GM12878 (cell line): ENCODE data around the gene PRSS56. TPM values are rescaled to one million over a fixed set of nuclear protein-coding genes. Genes with fewer than 3 reads are reported as not detected.

Experiments used
- ATAC-seq: fragments of 200-7000 bp; cut with Tn5 transposase; 3 replicates; pipeline ENCODE4 v1.9.1; 2020; ENCODE audit warnings: mild to moderate bottlenecking, moderate library complexity
- BruUV-seq: library from RNA; stranded (reverse); fragments of 400-500 nt; replicated peaks from 2 replicates; lab custom pipeline; 2021; lab: Mats Ljungman, UMichigan
- CTCF ChIA-PET: fragments of 300-600 bp; sonication (Branson Sonifier 250); formaldehyde crosslinking; extraction: SDS; loops from one replicate; lab custom pipeline; 2021; ENCODE audit warnings: inconsistent platforms; lab: Yijun Ruan, JAX
- POLR2A ChIA-PET: fragments of 350-600 bp; formaldehyde crosslinking; extraction: SDS; loops from one replicate; lab custom pipeline; 2021; ENCODE audit warnings: inconsistent platforms; lab: Charles Lee
- RAD21 ChIA-PET: fragments of 300-600 bp; sonication (Branson Sonifier 250); formaldehyde crosslinking; loops from one replicate; lab custom pipeline; 2023; ENCODE audit warnings: antibody characterized with exemption; ENCODE audit not compliant: unreplicated experiment; lab: Charles Lee
- SMC1A ChIA-PET: fragments of 300-600 bp; sonication (Branson Sonifier 250); formaldehyde crosslinking; loops from one replicate; lab custom pipeline; 2023; ENCODE audit not compliant: unreplicated experiment, uncharacterized antibody; lab: Charles Lee
- DNase-seq: peaks from one replicate; pipeline ENCODE4 v3.0.0-alpha.2; 2011; ENCODE audit warnings: low read depth, low spot score
- FAIRE-seq: peaks from 3 replicates; lab custom pipeline; 2011; peaks lifted over from hg19 to GRCh38; lab: Jason Lieb, UNC
- H2AFZ ChIP-seq: 2 replicates; pipeline ENCODE4 v1.6.0; 2011; ENCODE audit warnings: low read depth, low read length, control low read depth; ENCODE audit not compliant: control insufficient read depth
- H3K27ac ChIP-seq: 2 replicates; pipeline ENCODE4 v1.5.1; 2011; ENCODE audit warnings: control low read depth; ENCODE audit not compliant: control insufficient read depth, insufficient read depth
- H3K27me3 ChIP-seq, 2 experiments: replicated peaks in 1 of 2; 2 replicates each; pipeline versions ENCODE4 v1.6.0 to v1.6.1; 2011; ENCODE audit warnings: low read length in 1 of 2; ENCODE audit not compliant: control insufficient read depth in 2 of 2, insufficient read depth in 2 of 2
- H3K36me3 ChIP-seq, 2 experiments: 2 replicates each; pipeline ENCODE4 v1.5.1; 2011; ENCODE audit warnings: low read length in 1 of 2; ENCODE audit not compliant: control insufficient read depth in 2 of 2, insufficient read depth in 2 of 2
- H3K4me1 ChIP-seq: 2 replicates; pipeline ENCODE4 v1.6.1; 2011; ENCODE audit warnings: mild to moderate bottlenecking, low read length, moderate library complexity, mixed read lengths; ENCODE audit not compliant: control insufficient read depth, insufficient read depth
- H3K4me2 ChIP-seq: 2 replicates; pipeline ENCODE4 v1.6.0; 2011; ENCODE audit warnings: control low read depth; ENCODE audit not compliant: control insufficient read depth, insufficient read depth
- H3K4me3 ChIP-seq: fragments of 200-600 bp; sonication (generic); 2 replicates; pipeline ENCODE4 v1.5.1; 2016
- H3K79me2 ChIP-seq: 2 replicates; pipeline ENCODE4 v1.6.0; 2011; ENCODE audit warnings: low read length; ENCODE audit not compliant: control insufficient read depth, insufficient read depth
- H3K9ac ChIP-seq: 2 replicates; pipeline ENCODE4 v1.8.0; 2011; ENCODE audit warnings: low read length, control low read depth, mixed read lengths; ENCODE audit not compliant: control insufficient read depth, insufficient read depth
- H3K9me3 ChIP-seq: replicated peaks from 3 replicates; pipeline ENCODE4 v1.5.1; 2011; ENCODE audit warnings: mild to moderate bottlenecking, low read length; ENCODE audit not compliant: control insufficient read depth, insufficient read depth
- H4K20me1 ChIP-seq: 2 replicates; pipeline ENCODE4 v1.6.0; 2011; ENCODE audit not compliant: control insufficient read depth, insufficient read depth
- CBX3 ChIP-seq: fragments of 200-600 bp; sonication (generic); IDR thresholded peaks from 2 replicates; pipeline ENCODE4 v1.6.1; 2016; ENCODE audit warnings: low read depth, borderline replicate concordance
- CREM ChIP-seq: IDR thresholded peaks from 2 replicates; pipeline ENCODE4 v1.6.1; 2014; ENCODE audit warnings: antibody characterized with exemption, low read depth
- E2F4 ChIP-seq: IDR thresholded peaks from 2 replicates; pipeline ENCODE4 v1.6.1; 2012; ENCODE audit warnings: low read depth, low read length, improper control_type of control experiment
- EZH2 ChIP-seq: IDR thresholded peaks from 2 replicates; pipeline ENCODE4 v1.6.1; 2012; ENCODE audit warnings: low read depth, mild to moderate bottlenecking, control low read depth, inconsistent platforms, low read length, borderline replicate concordance; ENCODE audit not compliant: control insufficient read depth
- MAX ChIP-seq: IDR thresholded peaks from 2 replicates; pipeline ENCODE4 v1.6.1; 2012; ENCODE audit warnings: low read depth, low read length, improper control_type of control experiment
- NFIC ChIP-seq: IDR thresholded peaks from 2 replicates; pipeline ENCODE4 v1.6.1; 2012; ENCODE audit warnings: low read depth, mild to moderate bottlenecking, inconsistent platforms, low read length, moderate library complexity
- PML ChIP-seq: IDR thresholded peaks from 2 replicates; pipeline ENCODE4 v1.6.1; 2012; ENCODE audit warnings: low read length, inconsistent platforms
- TAF1 ChIP-seq: IDR thresholded peaks from 2 replicates; pipeline ENCODE4 v1.6.1; 2011; ENCODE audit warnings: mild to moderate bottlenecking, low read depth, low read length, borderline replicate concordance
- ZBED1 ChIP-seq: IDR thresholded peaks from 2 replicates; pipeline ENCODE4 v1.6.1; 2016; ENCODE audit warnings: borderline replicate concordance
- ZNF274 ChIP-seq: IDR thresholded peaks from one replicate; pipeline ENCODE4 v1.8.0; 2011; ENCODE audit not compliant: insufficient read length, insufficient read depth
- ZZZ3 ChIP-seq: IDR thresholded peaks from 2 replicates; pipeline ENCODE4 v1.6.1; 2011; ENCODE audit warnings: low read depth; ENCODE audit not compliant: control insufficient read depth, insufficient read length
- WGBS: methylation state at CpG from one replicate; pipeline ENCODE4 v1.1.6; 2016; ENCODE audit warnings: low lambda C conversion rate; ENCODE audit not compliant: insufficient replicate concordance, insufficient coverage; ENCODE audit errors: missing lambda C conversion rate; 5-methylcytosine and 5-hydroxymethylcytosine counted together
- in situ Hi-C: fragments of 300-500 bp; cut with MboI; formaldehyde crosslinking; loops from 9 replicates; pipeline ENCODE4 v1.14.3; 2018; ENCODE audit warnings: mixed read lengths
- intact Hi-C: fragments of 100-400 bp; cut with micrococcal nuclease; formaldehyde crosslinking; loops from one replicate; pipeline ENCODE4 v1.14.2; 2022; ENCODE audit not compliant: unreplicated experiment
- polyA plus RNA-seq, 11 experiments: library from polyadenylated mRNA; depleted of rRNA in 4 of 11; unstranded in 6 of 11; stranded (reverse) in 5 of 11; fragments of >200 nt; fragmentation: Nextera tagmentation in 4 of 11; fragmentation: Illumina TruSeq in 1 of 11; extraction: Ambion mirVana in 4 of 11; extraction: Trizol in 1 of 11; gene quantifications; 1 replicate in 1 of 11; 2 replicates in 10 of 11; pipeline versions ENCODE4 v1.2.1 to v1.2.3, GENCODE V29; 2011 to 2016; ENCODE audit warnings: inconsistent platforms in 2 of 11, missing spikeins in 2 of 11, low read depth in 1 of 11
- total RNA-seq, 4 experiments: library from RNA; depleted of rRNA in 3 of 4; stranded (reverse); fragments of >200 nt in 3 of 4; fragmentation: Illumina TruSeq in 1 of 4; extraction: Trizol in 1 of 4; gene quantifications; 2 replicates each; pipeline versions ENCODE4 v1.2.1 to v1.2.3, GENCODE V29; 2013 to 2021
- TF ChIP-seq, protein P1 (sequence below): IDR thresholded peaks from 2 replicates; pipeline ENCODE4 v1.6.1; 2012; ENCODE audit warnings: improper control_type of control experiment, low read depth, low read length; ENCODE audit not compliant: insufficient replicate concordance
- TF ChIP-seq, protein P2 (sequence below): fragments of 450-650 bp; IDR thresholded peaks from 2 replicates; pipeline ENCODE4 v1.6.1; 2016; ENCODE audit warnings: mild to moderate bottlenecking
- TF ChIP-seq, protein P3 (sequence below): IDR thresholded peaks from 2 replicates; pipeline ENCODE4 v1.6.1; 2012; ENCODE audit warnings: low read depth, low read length, improper control_type of control experiment

Gene PRSS56
- total and polyA plus RNA-seq, 10 of the 15 experiments (the other 5 are each of a cell fraction or from before 2014, with no cell fraction given) = not detected

GRCh38 chr2:232522623-232523401 is 2.6 kb downstream of the PRSS56 start:
- intact Hi-C loops (no loop called here), in situ Hi-C loops (no loop called here)
- H2AFZ ChIP-seq = no peak overlapping the region
- SMC1A ChIA-PET = no interaction called here
- H3K4me2 ChIP-seq = no peak overlapping the region
- RAD21 ChIA-PET = no interaction called here
- H3K79me2 ChIP-seq = no peaks in the 10 kb centered on the region
- ATAC-seq (no peak; the same call in 2 of the 3 replicates), FAIRE-seq (no peak), DNase-seq (no peak)
- CTCF ChIA-PET = interaction anchor here (1.2 kb wide), 1 partner anchor 9 kb away, joined by 3 read pairs; no protein-coding TSS in a partner anchor
- peaks cover 3 to 6% of the 10 kb centered on the region in 2 experiments; a peak in 3 of 4 replicates for H3K27me3 ChIP-seq
- no peak overlapping the region for H3K9ac ChIP-seq
- H3K36me3 ChIP-seq = no peaks in the 10 kb centered on the region
- no peak overlapping the region for H3K4me3 ChIP-seq
- no peaks in the 10 kb centered on the region for H3K4me1 ChIP-seq
- no peaks in the 10 kb centered on the region for H4K20me1 ChIP-seq
- WGBS = 23% methylated on average over 36 of the region's 46 CpGs
- BruUV-seq = no TSS peak
- POLR2A ChIA-PET = no interaction called here
- no peak overlapping the region for H3K27ac ChIP-seq
- no peaks in the 10 kb centered on the region for H3K9me3 ChIP-seq
- TF ChIP-seq ZZZ3 (no peak), NFIC (no peak), CBX3 (no peak), ZNF274 (no peak), MAX (no peak), TAF1 (no peak), PML (no peak), EZH2 (no peak), CREM (no peak), ZBED1 (no peak), E2F4 (no peak)
- TF ChIP-seq, protein P1, sequence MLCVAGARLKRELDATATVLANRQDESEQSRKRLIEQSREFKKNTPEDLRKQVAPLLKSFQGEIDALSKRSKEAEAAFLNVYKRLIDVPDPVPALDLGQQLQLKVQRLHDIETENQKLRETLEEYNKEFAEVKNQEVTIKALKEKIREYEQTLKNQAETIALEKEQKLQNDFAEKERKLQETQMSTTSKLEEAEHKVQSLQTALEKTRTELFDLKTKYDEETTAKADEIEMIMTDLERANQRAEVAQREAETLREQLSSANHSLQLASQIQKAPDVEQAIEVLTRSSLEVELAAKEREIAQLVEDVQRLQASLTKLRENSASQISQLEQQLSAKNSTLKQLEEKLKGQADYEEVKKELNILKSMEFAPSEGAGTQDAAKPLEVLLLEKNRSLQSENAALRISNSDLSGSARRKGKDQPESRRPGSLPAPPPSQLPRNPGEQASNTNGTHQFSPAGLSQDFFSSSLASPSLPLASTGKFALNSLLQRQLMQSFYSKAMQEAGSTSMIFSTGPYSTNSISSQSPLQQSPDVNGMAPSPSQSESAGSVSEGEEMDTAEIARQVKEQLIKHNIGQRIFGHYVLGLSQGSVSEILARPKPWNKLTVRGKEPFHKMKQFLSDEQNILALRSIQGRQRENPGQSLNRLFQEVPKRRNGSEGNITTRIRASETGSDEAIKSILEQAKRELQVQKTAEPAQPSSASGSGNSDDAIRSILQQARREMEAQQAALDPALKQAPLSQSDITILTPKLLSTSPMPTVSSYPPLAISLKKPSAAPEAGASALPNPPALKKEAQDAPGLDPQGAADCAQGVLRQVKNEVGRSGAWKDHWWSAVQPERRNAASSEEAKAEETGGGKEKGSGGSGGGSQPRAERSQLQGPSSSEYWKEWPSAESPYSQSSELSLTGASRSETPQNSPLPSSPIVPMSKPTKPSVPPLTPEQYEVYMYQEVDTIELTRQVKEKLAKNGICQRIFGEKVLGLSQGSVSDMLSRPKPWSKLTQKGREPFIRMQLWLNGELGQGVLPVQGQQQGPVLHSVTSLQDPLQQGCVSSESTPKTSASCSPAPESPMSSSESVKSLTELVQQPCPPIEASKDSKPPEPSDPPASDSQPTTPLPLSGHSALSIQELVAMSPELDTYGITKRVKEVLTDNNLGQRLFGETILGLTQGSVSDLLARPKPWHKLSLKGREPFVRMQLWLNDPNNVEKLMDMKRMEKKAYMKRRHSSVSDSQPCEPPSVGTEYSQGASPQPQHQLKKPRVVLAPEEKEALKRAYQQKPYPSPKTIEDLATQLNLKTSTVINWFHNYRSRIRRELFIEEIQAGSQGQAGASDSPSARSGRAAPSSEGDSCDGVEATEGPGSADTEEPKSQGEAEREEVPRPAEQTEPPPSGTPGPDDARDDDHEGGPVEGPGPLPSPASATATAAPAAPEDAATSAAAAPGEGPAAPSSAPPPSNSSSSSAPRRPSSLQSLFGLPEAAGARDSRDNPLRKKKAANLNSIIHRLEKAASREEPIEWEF = no peak
- TF ChIP-seq, protein P2, sequence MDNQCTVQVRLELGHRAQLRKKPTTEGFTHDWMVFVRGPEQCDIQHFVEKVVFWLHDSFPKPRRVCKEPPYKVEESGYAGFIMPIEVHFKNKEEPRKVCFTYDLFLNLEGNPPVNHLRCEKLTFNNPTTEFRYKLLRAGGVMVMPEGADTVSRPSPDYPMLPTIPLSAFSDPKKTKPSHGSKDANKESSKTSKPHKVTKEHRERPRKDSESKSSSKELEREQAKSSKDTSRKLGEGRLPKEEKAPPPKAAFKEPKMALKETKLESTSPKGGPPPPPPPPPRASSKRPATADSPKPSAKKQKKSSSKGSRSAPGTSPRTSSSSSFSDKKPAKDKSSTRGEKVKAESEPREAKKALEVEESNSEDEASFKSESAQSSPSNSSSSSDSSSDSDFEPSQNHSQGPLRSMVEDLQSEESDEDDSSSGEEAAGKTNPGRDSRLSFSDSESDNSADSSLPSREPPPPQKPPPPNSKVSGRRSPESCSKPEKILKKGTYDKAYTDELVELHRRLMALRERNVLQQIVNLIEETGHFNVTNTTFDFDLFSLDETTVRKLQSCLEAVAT = no peak
- TF ChIP-seq, protein P3, sequence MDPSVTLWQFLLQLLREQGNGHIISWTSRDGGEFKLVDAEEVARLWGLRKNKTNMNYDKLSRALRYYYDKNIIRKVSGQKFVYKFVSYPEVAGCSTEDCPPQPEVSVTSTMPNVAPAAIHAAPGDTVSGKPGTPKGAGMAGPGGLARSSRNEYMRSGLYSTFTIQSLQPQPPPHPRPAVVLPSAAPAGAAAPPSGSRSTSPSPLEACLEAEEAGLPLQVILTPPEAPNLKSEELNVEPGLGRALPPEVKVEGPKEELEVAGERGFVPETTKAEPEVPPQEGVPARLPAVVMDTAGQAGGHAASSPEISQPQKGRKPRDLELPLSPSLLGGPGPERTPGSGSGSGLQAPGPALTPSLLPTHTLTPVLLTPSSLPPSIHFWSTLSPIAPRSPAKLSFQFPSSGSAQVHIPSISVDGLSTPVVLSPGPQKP = no peak
